Pancreas (tissue), 10 donors: ENCODE data around the gene TTC13. TPM values are rescaled to one million over a fixed set of nuclear protein-coding genes. Genes with fewer than 3 reads are reported as not detected.

ENCODE experiments used
- ATAC-seq, 4 donors: fragments of 200-7000 bp; cut with Tn5 transposase; one replicate each; pipeline versions ENCODE4 v1.8.0 to v1.9.1; 2020; ENCODE audit warnings: mild to moderate bottlenecking in 4 of 4, moderate library complexity in 4 of 4
- DNase-seq, 6 donors: peaks; one replicate each; pipeline ENCODE4 v3.0.0-alpha.2; 2020
- FAIRE-seq: peaks from 2 replicates; lab custom pipeline; 2012; peaks lifted over from hg19 to GRCh38; lab: Jason Lieb, UNC
- H3K27ac ChIP-seq, 4 donors: fragments of 200-600 bp; sonication (generic); 1 replicate in 3 of 4; 2 replicates in 1 of 4; pipeline versions ENCODE4 v1.5.0 to v1.8.0; 2020
- H3K27me3 ChIP-seq, 4 donors: fragments of 200-600 bp; one replicate each; pipeline ENCODE4 v1.8.0; 2021
- H3K36me3 ChIP-seq, 3 donors: fragments of 200-600 bp; sonication (generic) in 1 of 3; one replicate each; pipeline versions ENCODE4 v1.5.0 to v1.8.0; 2020 to 2021
- H3K4me1 ChIP-seq, 3 donors: fragments of 200-600 bp; one replicate each; pipeline ENCODE4 v1.8.0; 2021
- H3K4me3 ChIP-seq, 4 donors: fragments of 200-600 bp; sonication (generic) in 2 of 4; one replicate each; pipeline versions ENCODE4 v1.5.0 to v1.8.0; 2020 to 2021
- H3K9me3 ChIP-seq, 4 donors: fragments of 200-600 bp; one replicate each; pipeline ENCODE4 v1.8.0; 2021
- CTCF ChIP-seq, 4 donors: fragments of 200-600 bp; sonication (generic) in 3 of 4; IDR thresholded peaks; one replicate each; pipeline versions ENCODE4 v1.5.0 to v1.8.0; 2021; ENCODE audit warnings: antibody characterized with exemption in 4 of 4
- WGBS, 2 donors: extraction: QIAGEN DNeasy Blood & Tissue Kit; methylation state at CpG; one replicate each; pipeline ENCODE4 v1.1.7; 2013; 5-methylcytosine and 5-hydroxymethylcytosine counted together
- intact Hi-C, 3 donors: fragments of 100-400 bp; cut with DNase I; formaldehyde crosslinking; loops; one replicate each; pipeline versions ENCODE4 v1.11.1 to v1.14.2; 2022
- polyA plus RNA-seq, 2 donors: library from polyadenylated mRNA; stranded (reverse); fragments of 200-250 nt; gene quantifications; one replicate each; pipeline ENCODE4 v1.2.3, GENCODE V29; 2013
- total RNA-seq, 6 donors: library from RNA; stranded (reverse); fragmentation: NEBNext Ultra II Directional in 4 of 6; extraction: Animal tissue kit (Norgen Biotek cat#: 25700) in 4 of 6; gene quantifications; one replicate each; pipeline versions ENCODE4 v1.2.1 to v1.2.4, GENCODE V29; 2021 to 2023
- donor health status: healthy with polysubstance abuse.
- donor health status: DM: no; HTN: no; CAD: no; lungs with moderate emphysema.
- donor health status: DM: no; HTN: no; CAD: no.
- donor health status: control.
- donor health status: control.
- donor health status: Bipolar disorder and iron deficiency.
- donor health status: DM: yes; HTN: yes; CAD: no.
- donor health status: DM: no; HTN: no; CAD: no.
- donor health status: DM: no; HTN: no; CAD: no.
- donor health status: DM: yes; HTN: yes; CAD: no.

Gene TTC13
- total and polyA plus RNA-seq, 8 donors, result 5.3 to 17.0 (median 8.8) TPM

GRCh38 chr1:230879778-230880177 is 98.9 kb downstream of the TTC13 start:
- FAIRE-seq, result no peak
- no peak overlapping the region for H3K27ac ChIP-seq
- no peaks in the 10 kb centered on the region for H3K9me3 ChIP-seq
- ATAC-seq, result no peak
- H3K4me3 ChIP-seq, result no peak overlapping the region
- intact Hi-C loops, result no loop called here
- TF ChIP-seq CTCF (IDR thresholded peaks at IDR 0.05), result no peak
- H3K4me1 ChIP-seq, result no peaks in the 10 kb centered on the region
- no peak for DNase-seq
- H3K36me3 ChIP-seq, result no peaks in the 10 kb centered on the region
- whole genome bisulfite sequencing, 2 donors, result 30 to 36% methylated on average over 8 of the region's 8 CpGs
- no peaks in the 10 kb centered on the region for H3K27me3 ChIP-seq

- no peak overlapping the region for H3K4me3 ChIP-seq
- 32 to 55% methylated on average over 5 of the region's 5 CpGs for WGBS, 2 donors
- H3K4me1 ChIP-seq, result no peaks in the 10 kb centered on the region
- no peaks in the 10 kb centered on the region for H3K27me3 ChIP-seq
- no peaks in the 10 kb centered on the region for H3K36me3 ChIP-seq
- FAIRE-seq (no peak), DNase-seq (no peak), ATAC-seq (peak in 1 of 4 donors; percentile 32)
- no peak overlapping the region for H3K27ac ChIP-seq
- no peaks in the 10 kb centered on the region for H3K9me3 ChIP-seq
- TF ChIP-seq CTCF (IDR thresholded peaks at IDR 0.05), result no peak
- intact Hi-C loops, result no loop called here
Observed at GRCh38 chr1:230878591-230878990, 100.1 kb downstream of the TTC13 start.

GRCh38 chr1:230877924-230878590 is 100.6 kb downstream of the TTC13 start:
- ATAC-seq (no peak), DNase-seq (no peak), FAIRE-seq (no peak)
- H3K27me3 ChIP-seq, result no peaks in the 10 kb centered on the region
- no peak overlapping the region for H3K4me3 ChIP-seq
- 92 to 94% methylated on average over 4 of the region's 4 CpGs for WGBS, 2 donors
- no peak overlapping the region for H3K27ac ChIP-seq
- H3K36me3 ChIP-seq, result no peaks in the 10 kb centered on the region
- H3K9me3 ChIP-seq, result no peaks in the 10 kb centered on the region
- TF ChIP-seq CTCF (IDR thresholded peaks at IDR 0.05), result no peak
- intact Hi-C loops, result no loop called here
- no peaks in the 10 kb centered on the region for H3K4me1 ChIP-seq

- H3K27ac ChIP-seq, result no peak overlapping the region
- TF ChIP-seq CTCF (IDR thresholded peaks at IDR 0.05), result no peak
- no peaks in the 10 kb centered on the region for H3K4me1 ChIP-seq
- H3K9me3 ChIP-seq, result no peaks in the 10 kb centered on the region
- H3K4me3 ChIP-seq, result no peak overlapping the region
- WGBS, 2 donors, result 90 to 93% methylated on average over 14 of the region's 14 CpGs
- ATAC-seq (peak in 2 of 4 donors; percentile 16 to 18), FAIRE-seq (no peak), DNase-seq (no peak)
- H3K36me3 ChIP-seq, result no peaks in the 10 kb centered on the region
- intact Hi-C loops, result no loop called here
- no peaks in the 10 kb centered on the region for H3K27me3 ChIP-seq
Observed at GRCh38 chr1:230877146-230877923, 101.3 kb downstream of the TTC13 start.

GRCh38 chr1:230876660-230877059 is 102.0 kb downstream of the TTC13 start:
- intact Hi-C loops, result no loop called here
- no peak for DNase-seq
- no peaks in the 10 kb centered on the region for H3K9me3 ChIP-seq
- ATAC-seq, result no peak
- no peaks in the 10 kb centered on the region for H3K36me3 ChIP-seq
- TF ChIP-seq CTCF (IDR thresholded peaks at IDR 0.05), result no peak
- 88 to 91% methylated on average over 6 of the region's 6 CpGs for WGBS, 2 donors
- no peak overlapping the region for H3K4me3 ChIP-seq
- H3K27me3 ChIP-seq, result no peaks in the 10 kb centered on the region
- H3K27ac ChIP-seq, result no peak overlapping the region
- FAIRE-seq, result no peak
- no peaks in the 10 kb centered on the region for H3K4me1 ChIP-seq
